Measurements from ENCODE around the gene NFAM1. TPM values are rescaled to one million over a fixed set of nuclear protein-coding genes. Genes with fewer than 3 reads are reported as not detected.

Gene NFAM1
- total RNA-seq, 1 experiment from 2014 or later = 0.12 TPM

DNA sequence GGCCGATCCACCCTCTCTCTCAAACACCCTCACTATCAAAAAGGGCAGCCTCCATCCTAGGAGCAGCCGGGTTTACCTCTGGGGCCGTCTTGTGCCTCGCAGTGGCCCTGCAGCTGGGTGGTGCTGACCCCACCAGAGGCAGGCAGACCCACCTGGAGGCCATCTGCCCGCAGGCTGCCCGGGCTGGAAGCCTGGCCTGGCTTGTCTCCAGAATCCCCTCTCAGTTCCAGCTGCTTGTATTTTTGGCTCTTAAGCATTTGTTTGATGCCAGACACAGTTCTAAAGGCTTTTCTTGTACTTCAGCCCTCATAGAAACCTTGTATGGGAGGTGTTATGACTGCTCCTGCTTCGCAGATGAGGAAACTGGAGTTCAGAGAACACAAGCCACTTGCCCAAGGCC, 4.2 kb upstream of the NFAM1 start:
- Histone ChIP-seq H3K79me2 (ENCODE audit: insufficient read depth, low read length) (no peaks in the 10 kb centered on the region), H3K36me3 (ENCODE audit: control insufficient read depth in 1 of 2, insufficient read depth in 2 of 2, low read length in 2 of 2) (no peaks in the 10 kb centered on the region), H3K4me2 (ENCODE audit: low read length) (no peak overlapping the region), H3K9me3 (ENCODE audit: control insufficient read depth in 1 of 2, insufficient read depth in 1 of 2, low read depth in 1 of 2, low read length in 2 of 2) (no peaks in the 10 kb centered on the region), H3K27me3 (ENCODE audit: insufficient read depth, low read length) (no peaks in the 10 kb centered on the region), H2AFZ (ENCODE audit: low read depth, low read length, poor library complexity, severe bottlenecking) (no peak overlapping the region), H3K4me3 (replicated peaks in 1 of 2; ENCODE audit: low read depth in 1 of 2, low read length in 2 of 2) (no peak overlapping the region), H3K9me2 (ENCODE audit: insufficient read depth) (no peaks in the 10 kb centered on the region), H4K20me1 (ENCODE audit: insufficient read depth) (no peaks in the 10 kb centered on the region), H3K9ac (ENCODE audit: low read length) (no peak overlapping the region), H3K27ac (ENCODE audit: low read depth, low read length) (no peak overlapping the region), H3K4me1 (ENCODE audit: control insufficient read depth in 1 of 2, insufficient read depth in 2 of 2, low read length in 2 of 2) (peaks cover 0 to 18% of the 10 kb centered on the region in 2 experiments; a peak in 3 of 4 replicates)
- ChIA-PET POLR2A (no interaction called here), CTCF (interaction anchor here (1.2 to 3.2 kb wide), 5 partner anchors 7 to 346 kb away, joined by 3 to 28 read pairs (median 5); partner anchors contain the start of gene NDUFA6), RAD21 (ENCODE audit: low non-redundant PET in 1 of 2, low total read pairs in 2 of 2, uncharacterized antibody in 2 of 2, unreplicated experiment in 2 of 2) (interaction anchor here (0.7 to 1.2 kb wide), 2 partner anchors 61 to 126 kb away, joined by 3 read pairs; no protein-coding TSS in a partner anchor)
- intact Hi-C loops (cut with micrococcal nuclease) = loop anchor here (5.0 kb wide), 1 partner anchor 159 kb away; no protein-coding TSS in a partner anchor
- no peak for TF ChIP-seq POLR2A (IDR thresholded peaks at IDR 0.05; ENCODE audit: borderline replicate concordance, extremely low read depth, insufficient read depth, insufficient read length)
- TF ChIP-seq ZFX (IDR thresholded peaks at IDR 0.05) = no peak
- TF ChIP-seq EGR1 (IDR thresholded peaks at IDR 0.05; ENCODE audit: low read depth) = no peak
- no peak for TF ChIP-seq SIN3A (IDR thresholded peaks at IDR 0.05; ENCODE audit: low read depth)
- TF ChIP-seq, protein P1, sequence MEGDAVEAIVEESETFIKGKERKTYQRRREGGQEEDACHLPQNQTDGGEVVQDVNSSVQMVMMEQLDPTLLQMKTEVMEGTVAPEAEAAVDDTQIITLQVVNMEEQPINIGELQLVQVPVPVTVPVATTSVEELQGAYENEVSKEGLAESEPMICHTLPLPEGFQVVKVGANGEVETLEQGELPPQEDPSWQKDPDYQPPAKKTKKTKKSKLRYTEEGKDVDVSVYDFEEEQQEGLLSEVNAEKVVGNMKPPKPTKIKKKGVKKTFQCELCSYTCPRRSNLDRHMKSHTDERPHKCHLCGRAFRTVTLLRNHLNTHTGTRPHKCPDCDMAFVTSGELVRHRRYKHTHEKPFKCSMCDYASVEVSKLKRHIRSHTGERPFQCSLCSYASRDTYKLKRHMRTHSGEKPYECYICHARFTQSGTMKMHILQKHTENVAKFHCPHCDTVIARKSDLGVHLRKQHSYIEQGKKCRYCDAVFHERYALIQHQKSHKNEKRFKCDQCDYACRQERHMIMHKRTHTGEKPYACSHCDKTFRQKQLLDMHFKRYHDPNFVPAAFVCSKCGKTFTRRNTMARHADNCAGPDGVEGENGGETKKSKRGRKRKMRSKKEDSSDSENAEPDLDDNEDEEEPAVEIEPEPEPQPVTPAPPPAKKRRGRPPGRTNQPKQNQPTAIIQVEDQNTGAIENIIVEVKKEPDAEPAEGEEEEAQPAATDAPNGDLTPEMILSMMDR (IDR thresholded peaks at IDR 0.05 in 2 of 3, conservative IDR thresholded peaks at IDR 0.05 in 1 of 3; ENCODE audit: borderline replicate concordance in 1 of 3, insufficient read depth in 1 of 3, low read depth in 2 of 3, low read length in 2 of 3) = no peak
- no peak for TF ChIP-seq CBX3 (IDR thresholded peaks at IDR 0.05; ENCODE audit: low read depth)
- TF ChIP-seq, protein P2, sequence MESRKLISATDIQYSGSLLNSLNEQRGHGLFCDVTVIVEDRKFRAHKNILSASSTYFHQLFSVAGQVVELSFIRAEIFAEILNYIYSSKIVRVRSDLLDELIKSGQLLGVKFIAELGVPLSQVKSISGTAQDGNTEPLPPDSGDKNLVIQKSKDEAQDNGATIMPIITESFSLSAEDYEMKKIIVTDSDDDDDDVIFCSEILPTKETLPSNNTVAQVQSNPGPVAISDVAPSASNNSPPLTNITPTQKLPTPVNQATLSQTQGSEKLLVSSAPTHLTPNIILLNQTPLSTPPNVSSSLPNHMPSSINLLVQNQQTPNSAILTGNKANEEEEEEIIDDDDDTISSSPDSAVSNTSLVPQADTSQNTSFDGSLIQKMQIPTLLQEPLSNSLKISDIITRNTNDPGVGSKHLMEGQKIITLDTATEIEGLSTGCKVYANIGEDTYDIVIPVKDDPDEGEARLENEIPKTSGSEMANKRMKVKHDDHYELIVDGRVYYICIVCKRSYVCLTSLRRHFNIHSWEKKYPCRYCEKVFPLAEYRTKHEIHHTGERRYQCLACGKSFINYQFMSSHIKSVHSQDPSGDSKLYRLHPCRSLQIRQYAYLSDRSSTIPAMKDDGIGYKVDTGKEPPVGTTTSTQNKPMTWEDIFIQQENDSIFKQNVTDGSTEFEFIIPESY (IDR thresholded peaks at IDR 0.05; ENCODE audit: extremely low read depth, insufficient replicate concordance, low read length) = no peak
- no peak for TF ChIP-seq RAD21 (IDR thresholded peaks at IDR 0.05; ENCODE audit: low read depth)
- no peak for TF ChIP-seq POLR2AphosphoS5 (IDR thresholded peaks at IDR 0.05; ENCODE audit: low read depth, low read length)
- no peak for TF ChIP-seq ELF1 (IDR thresholded peaks at IDR 0.05; ENCODE audit: borderline replicate concordance, low read depth)
- TF ChIP-seq CEBPB (IDR thresholded peaks at IDR 0.05; ENCODE audit: low read depth) = no peak
- TF ChIP-seq FOSL1 (IDR thresholded peaks at IDR 0.05; ENCODE audit: low read depth) = no peak
- TF ChIP-seq SP1 (IDR thresholded peaks at IDR 0.05; ENCODE audit: low read depth) = no peak
- TF ChIP-seq, protein P3, sequence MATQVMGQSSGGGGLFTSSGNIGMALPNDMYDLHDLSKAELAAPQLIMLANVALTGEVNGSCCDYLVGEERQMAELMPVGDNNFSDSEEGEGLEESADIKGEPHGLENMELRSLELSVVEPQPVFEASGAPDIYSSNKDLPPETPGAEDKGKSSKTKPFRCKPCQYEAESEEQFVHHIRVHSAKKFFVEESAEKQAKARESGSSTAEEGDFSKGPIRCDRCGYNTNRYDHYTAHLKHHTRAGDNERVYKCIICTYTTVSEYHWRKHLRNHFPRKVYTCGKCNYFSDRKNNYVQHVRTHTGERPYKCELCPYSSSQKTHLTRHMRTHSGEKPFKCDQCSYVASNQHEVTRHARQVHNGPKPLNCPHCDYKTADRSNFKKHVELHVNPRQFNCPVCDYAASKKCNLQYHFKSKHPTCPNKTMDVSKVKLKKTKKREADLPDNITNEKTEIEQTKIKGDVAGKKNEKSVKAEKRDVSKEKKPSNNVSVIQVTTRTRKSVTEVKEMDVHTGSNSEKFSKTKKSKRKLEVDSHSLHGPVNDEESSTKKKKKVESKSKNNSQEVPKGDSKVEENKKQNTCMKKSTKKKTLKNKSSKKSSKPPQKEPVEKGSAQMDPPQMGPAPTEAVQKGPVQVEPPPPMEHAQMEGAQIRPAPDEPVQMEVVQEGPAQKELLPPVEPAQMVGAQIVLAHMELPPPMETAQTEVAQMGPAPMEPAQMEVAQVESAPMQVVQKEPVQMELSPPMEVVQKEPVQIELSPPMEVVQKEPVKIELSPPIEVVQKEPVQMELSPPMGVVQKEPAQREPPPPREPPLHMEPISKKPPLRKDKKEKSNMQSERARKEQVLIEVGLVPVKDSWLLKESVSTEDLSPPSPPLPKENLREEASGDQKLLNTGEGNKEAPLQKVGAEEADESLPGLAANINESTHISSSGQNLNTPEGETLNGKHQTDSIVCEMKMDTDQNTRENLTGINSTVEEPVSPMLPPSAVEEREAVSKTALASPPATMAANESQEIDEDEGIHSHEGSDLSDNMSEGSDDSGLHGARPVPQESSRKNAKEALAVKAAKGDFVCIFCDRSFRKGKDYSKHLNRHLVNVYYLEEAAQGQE (IDR thresholded peaks at IDR 0.05; ENCODE audit: low read depth) = no peak
- no peak for TF ChIP-seq YY1 (IDR thresholded peaks at IDR 0.05; ENCODE audit: extremely low read depth, insufficient replicate concordance, low read depth, low read length)
- TF ChIP-seq, protein P4, sequence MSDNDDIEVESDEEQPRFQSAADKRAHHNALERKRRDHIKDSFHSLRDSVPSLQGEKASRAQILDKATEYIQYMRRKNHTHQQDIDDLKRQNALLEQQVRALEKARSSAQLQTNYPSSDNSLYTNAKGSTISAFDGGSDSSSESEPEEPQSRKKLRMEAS (IDR thresholded peaks at IDR 0.05) = no peak
- TF ChIP-seq JUND (IDR thresholded peaks at IDR 0.05) = no peak
- TF ChIP-seq SRF (IDR thresholded peaks at IDR 0.05; ENCODE audit: low read depth) = no peak
- no peak for TF ChIP-seq ZNF274 (IDR thresholded peaks at IDR 0.05; ENCODE audit: low read depth, low read length)
- ATAC-seq (no peak), DNase-seq (ENCODE audit: low read depth, low spot score) (no peak)
- BruUV-seq (replicated peaks) = no TSS peak
